Astrocyte of the cerebellum (primary cell): Measurements from ENCODE around the gene VPS13D.
"Not testable (repeated sequence)": the region's sequence is repeated elsewhere in the genome, so short reads cannot be mapped to it uniquely, and the experiment has no call there.

Source experiments
- DNase-seq: peaks from one replicate; pipeline ENCODE4 v3.0.0-alpha.2; 2011; ENCODE audit warnings: low read depth
- H3K4me3 ChIP-seq: 2 replicates; pipeline ENCODE4 v1.5.1; 2011; ENCODE audit warnings: mild to moderate bottlenecking, low read depth, low read length, moderate library complexity
- in situ Hi-C: cut with HindIII; loops from 2 replicates; pipeline ENCODE4 v1.10.0; 2017; ENCODE audit warnings: low sequenced_read_pairs
- TF ChIP-seq, protein P1 (sequence below): IDR thresholded peaks from 2 replicates; pipeline ENCODE4 v1.5.1; 2012; ENCODE audit warnings: low read length, low read depth, moderate library complexity, mild to moderate bottlenecking; ENCODE audit errors: missing control alignments

The VPS13D gene

DNA sequence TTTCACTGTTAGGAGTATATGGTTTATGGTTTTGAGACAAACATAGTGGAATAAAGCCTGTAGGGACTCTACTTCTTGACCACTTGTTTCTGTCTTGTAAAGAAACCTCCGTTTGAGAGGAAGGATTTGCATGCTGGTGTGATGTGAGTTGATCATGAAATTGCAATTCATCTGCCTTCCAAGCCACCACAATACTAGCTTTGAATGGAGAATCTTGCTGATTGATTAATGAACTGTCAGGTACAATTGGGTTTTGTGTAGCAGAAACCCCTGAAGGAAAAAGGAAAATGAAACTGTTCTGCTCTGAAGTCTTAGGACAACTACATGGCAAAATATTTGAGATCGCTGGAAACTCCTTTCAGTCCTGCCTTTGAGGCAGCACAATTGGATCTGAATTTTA is 90.7 kb downstream of the VPS13D start:
- in situ Hi-C loops, result no loop called here
- no peak overlapping the region for H3K4me3 ChIP-seq
- TF ChIP-seq, protein P1, sequence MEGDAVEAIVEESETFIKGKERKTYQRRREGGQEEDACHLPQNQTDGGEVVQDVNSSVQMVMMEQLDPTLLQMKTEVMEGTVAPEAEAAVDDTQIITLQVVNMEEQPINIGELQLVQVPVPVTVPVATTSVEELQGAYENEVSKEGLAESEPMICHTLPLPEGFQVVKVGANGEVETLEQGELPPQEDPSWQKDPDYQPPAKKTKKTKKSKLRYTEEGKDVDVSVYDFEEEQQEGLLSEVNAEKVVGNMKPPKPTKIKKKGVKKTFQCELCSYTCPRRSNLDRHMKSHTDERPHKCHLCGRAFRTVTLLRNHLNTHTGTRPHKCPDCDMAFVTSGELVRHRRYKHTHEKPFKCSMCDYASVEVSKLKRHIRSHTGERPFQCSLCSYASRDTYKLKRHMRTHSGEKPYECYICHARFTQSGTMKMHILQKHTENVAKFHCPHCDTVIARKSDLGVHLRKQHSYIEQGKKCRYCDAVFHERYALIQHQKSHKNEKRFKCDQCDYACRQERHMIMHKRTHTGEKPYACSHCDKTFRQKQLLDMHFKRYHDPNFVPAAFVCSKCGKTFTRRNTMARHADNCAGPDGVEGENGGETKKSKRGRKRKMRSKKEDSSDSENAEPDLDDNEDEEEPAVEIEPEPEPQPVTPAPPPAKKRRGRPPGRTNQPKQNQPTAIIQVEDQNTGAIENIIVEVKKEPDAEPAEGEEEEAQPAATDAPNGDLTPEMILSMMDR, result no peak
- DNase-seq, result no peak

DNA sequence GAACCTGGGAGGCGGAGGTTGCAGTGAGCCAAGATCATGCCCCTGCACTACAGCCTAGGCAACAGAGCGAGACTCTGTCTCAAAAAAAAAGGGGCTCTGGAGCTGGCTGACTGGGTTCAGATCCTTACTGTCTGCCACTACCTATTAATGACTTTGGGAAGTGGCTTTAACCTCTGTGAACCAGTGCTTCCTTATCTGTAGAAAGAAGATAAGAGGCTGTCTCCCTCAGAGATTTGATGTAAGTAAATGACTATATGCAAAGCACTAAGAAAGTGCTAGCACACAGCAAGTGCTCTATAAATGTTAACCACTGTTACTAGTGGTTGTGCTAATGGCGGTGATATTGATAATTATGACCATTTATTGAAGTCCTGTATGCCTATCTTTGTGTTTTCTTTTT is 94.6 kb downstream of the VPS13D start:
- no peak for DNase-seq
- no peak overlapping the region for H3K4me3 ChIP-seq
- TF ChIP-seq, protein P1, result no peak
- in situ Hi-C loops, result no loop called here

DNA sequence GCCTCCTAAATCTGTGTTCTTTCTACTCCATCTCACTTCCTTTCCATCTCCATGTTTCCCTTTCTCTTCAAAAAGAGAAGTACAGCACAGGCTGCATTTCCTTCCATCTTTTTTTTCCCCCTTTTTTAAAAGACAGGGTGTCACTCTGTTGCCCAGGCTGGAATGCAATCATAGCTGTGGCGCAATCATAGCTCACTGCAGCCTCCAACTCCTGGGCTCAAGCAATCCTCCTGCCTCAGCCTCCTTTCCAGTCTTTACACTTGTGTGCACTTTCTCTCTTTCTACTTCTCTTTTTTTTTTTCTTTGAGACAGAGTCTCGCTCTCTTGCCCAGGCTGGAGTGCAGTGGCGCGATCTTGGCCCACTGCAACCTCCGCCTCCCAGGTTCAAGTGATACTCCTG is 95.1 kb downstream of the VPS13D start:
- H3K4me3 ChIP-seq, in situ Hi-C loops, DNase-seq: not testable (repeated sequence)

DNA sequence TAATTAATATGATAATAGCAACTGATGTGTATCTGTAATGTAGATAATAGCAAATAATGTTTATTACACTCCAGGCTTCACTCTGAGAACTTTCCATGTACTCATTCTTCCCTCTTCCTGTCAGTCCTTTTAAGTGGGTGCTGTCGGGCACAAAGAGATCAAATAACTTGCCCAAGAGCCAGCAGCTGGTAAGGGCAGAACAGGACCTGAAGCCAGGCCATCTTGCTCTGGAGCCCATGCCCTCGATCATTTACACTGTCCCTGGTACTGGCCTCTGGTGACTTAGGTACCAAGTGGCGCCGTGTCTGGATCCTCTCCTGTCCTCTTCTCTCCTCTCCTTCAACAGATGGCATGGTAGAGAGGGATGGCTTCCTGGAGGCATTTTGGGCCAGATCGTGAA is 97.2 kb downstream of the VPS13D start:
- no peak for DNase-seq
- H3K4me3 ChIP-seq, result no peak overlapping the region
- in situ Hi-C loops, result no loop called here
- TF ChIP-seq, protein P1, result no peak

DNA sequence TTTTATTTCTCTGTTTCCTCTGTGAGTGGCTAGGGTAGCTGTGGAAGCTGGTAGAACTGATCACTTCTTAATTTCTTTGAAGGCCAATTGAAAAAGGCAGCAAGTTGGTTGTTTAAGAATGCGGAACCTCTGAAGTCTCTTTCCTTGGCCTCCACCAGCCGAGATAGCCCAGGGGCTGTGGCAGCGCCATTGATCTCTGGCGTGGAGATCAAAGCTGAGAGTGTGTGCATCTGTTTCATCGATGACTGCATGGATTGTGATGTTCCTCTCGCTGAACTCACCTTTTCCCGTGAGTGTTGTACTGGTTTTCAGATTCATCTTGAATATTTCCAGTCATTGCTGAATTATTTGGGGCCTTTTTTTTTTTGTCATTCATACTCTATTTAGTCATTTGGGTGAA is 97.7 kb downstream of the VPS13D start:
- H3K4me3 ChIP-seq, result no peak overlapping the region
- TF ChIP-seq, protein P1, result no peak
- no peak for DNase-seq
- in situ Hi-C loops, result no loop called here

DNA sequence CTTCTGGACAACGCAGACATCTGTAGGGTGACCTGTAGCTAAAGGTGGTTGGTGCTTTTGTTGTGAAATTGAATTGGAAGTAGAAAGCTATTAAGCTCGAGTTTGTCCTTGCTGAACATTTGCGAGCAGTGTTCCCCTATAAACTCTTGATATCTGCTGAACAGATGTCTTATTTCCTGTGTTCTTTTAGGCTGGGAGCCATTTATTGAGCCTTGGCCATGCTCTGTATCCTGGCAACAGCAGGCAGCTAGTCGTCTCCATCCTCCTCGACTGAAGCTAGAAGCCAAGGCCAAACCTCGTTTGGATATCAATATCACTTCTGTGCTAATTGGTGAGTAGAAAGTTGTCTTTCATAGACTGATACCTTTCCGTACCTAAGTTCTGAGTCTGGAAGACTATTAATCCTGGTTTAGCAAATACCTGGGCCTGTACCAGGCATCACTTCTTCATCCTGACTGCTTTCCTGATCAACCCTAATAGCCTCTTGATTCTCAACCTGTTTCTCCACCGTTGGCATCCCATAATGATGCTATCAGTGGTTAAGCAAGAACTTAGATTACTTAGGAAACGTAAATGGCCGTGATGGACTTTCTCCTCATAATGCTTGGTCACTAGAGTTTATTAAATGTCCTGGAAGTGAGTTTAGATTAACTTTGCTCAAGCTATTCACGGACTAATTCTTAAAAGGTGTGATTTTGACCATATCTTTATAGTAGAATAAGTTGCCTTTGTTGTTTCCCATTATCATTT is 103.4 kb downstream of the VPS13D start:
- TF ChIP-seq, protein P1, result no peak
- no peak for DNase-seq
- in situ Hi-C loops, result loop anchor here (10.0 kb wide), 1 partner anchor 302 kb away; no protein-coding TSS in a partner anchor
- H3K4me3 ChIP-seq, result no peak overlapping the region

DNA sequence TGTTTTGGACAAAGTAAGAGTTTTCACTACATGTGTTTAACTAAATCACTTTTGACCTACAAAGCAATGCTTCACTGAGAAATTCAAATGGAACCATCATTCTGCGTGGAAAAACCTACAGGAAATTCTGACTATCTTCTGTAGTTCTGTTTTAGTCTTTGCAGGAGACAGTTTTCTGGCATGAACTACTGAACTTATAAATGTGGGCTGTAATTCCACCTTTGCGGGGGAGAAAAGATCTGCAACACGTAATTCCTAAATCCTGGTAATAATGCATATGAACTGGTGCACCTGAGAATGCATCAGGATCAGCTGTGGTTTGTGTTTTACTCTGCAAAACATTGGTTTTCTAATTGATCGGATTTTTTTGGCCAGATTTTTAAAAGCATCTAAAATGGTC is 106.0 kb downstream of the VPS13D start:
- no peak overlapping the region for H3K4me3 ChIP-seq
- in situ Hi-C loops, result loop anchor here (10.0 kb wide), 1 partner anchor 299 kb away; no protein-coding TSS in a partner anchor
- TF ChIP-seq, protein P1, result no peak
- DNase-seq, result no peak
